Uterus (tissue), 4 donors: Measurements from ENCODE around the gene OTUD5. TPM values are rescaled to one million over a fixed set of nuclear protein-coding genes. Genes with fewer than 3 reads are reported as not detected.

Source experiments
- DNase-seq, 2 donors: peaks; one replicate each; pipeline ENCODE4 v3.0.0-alpha.2; 2019 to 2020
- H3K27ac ChIP-seq, 2 donors: fragments of 200-600 bp; sonication (generic); 1 replicate in 1 of 2; 2 replicates in 1 of 2; pipeline ENCODE4 v1.5.1; 2016 to 2018
- H3K27me3 ChIP-seq, 2 donors: fragments of 200-600 bp; sonication (generic); one replicate each; pipeline ENCODE4 v1.5.1; 2018 to 2019; ENCODE audit warnings: control low read depth in 1 of 2
- H3K36me3 ChIP-seq, 2 donors: fragments of 200-600 bp; sonication (generic); one replicate each; pipeline ENCODE4 v1.5.1; 2019; ENCODE audit warnings: control low read depth in 1 of 2
- H3K4me1 ChIP-seq, 2 donors: fragments of 200-600 bp; sonication (generic); one replicate each; pipeline ENCODE4 v1.5.1; 2018 to 2019; ENCODE audit warnings: control low read depth in 1 of 2
- H3K4me3 ChIP-seq, 2 donors: fragments of 200-600 bp; sonication (generic); 1 replicate in 1 of 2; 2 replicates in 1 of 2; pipeline ENCODE4 v1.5.1; 2018 to 2019; ENCODE audit warnings: mild to moderate bottlenecking in 1 of 2
- H3K9me3 ChIP-seq, 2 donors: fragments of 200-600 bp; sonication (generic); one replicate each; pipeline ENCODE4 v1.5.1; 2019; ENCODE audit warnings: control low read depth in 1 of 2
- POLR2A ChIP-seq, 2 donors: fragments of 450-650 bp; IDR thresholded peaks; one replicate each; pipeline ENCODE4 v1.6.1; 2016; ENCODE audit warnings: antibody characterized with exemption in 2 of 2, mild to moderate bottlenecking in 1 of 2, moderate library complexity in 1 of 2
- intact Hi-C: fragments of 100-400 bp; cut with DNase I; formaldehyde crosslinking; loops from one replicate; pipeline ENCODE4 v1.15.1; 2023; ENCODE audit warnings: low total_unique reads
- total RNA-seq, 4 donors: library from RNA; depleted of rRNA in 3 of 4; stranded (reverse); fragments of >200 nt in 3 of 4; gene quantifications; one replicate each; pipeline versions ENCODE4 v1.1.0 to v1.2.4, GENCODE V29; 2014 to 2023
- TF ChIP-seq, protein P1 (sequence below), 4 experiments: fragments of 200-600 bp in 2 of 4; fragments of 450-650 bp in 2 of 4; sonication (generic) in 2 of 4; IDR thresholded peaks; one replicate each; pipeline ENCODE4 v1.5.1; 2016 to 2019; ENCODE audit warnings: antibody characterized with exemption in 4 of 4, mild to moderate bottlenecking in 2 of 4, moderate library complexity in 1 of 4
- donor health status: DM: yes; HTN: yes; CAD: no.

OTUD5 gene
- total RNA-seq, 4 donors from 2014 or later, result 8.5 to 58.7 (median 21.8) TPM

DNA sequence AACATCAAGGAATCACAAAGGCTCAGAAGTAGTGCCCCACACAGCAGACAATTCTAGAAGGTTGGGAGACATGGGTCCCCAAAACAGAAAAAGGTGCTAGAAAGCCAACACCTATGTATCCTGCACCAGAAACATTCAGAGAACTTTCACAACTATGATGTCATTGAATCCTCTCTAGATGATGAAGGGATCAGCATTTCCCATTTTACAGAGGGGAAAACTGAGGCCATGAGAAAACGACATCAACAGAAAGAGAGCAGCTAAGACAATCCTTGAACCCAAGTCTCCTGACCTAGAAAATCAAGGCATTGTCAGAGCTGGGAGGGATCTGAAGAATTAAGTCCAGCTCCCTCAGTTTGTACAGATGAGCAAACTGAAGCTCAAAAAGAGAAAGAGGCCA is 11.0 kb upstream of the OTUD5 start:
- no peaks in the 10 kb centered on the region for H3K4me1 ChIP-seq
- H3K27me3 ChIP-seq, result no peaks in the 10 kb centered on the region
- H3K36me3 ChIP-seq, result no peaks in the 10 kb centered on the region
- no peak for DNase-seq
- H3K4me3 ChIP-seq, result no peak overlapping the region
- no peak overlapping the region for H3K27ac ChIP-seq
- TF ChIP-seq POLR2A (IDR thresholded peaks at IDR 0.05), result no peak
- TF ChIP-seq, protein P1, sequence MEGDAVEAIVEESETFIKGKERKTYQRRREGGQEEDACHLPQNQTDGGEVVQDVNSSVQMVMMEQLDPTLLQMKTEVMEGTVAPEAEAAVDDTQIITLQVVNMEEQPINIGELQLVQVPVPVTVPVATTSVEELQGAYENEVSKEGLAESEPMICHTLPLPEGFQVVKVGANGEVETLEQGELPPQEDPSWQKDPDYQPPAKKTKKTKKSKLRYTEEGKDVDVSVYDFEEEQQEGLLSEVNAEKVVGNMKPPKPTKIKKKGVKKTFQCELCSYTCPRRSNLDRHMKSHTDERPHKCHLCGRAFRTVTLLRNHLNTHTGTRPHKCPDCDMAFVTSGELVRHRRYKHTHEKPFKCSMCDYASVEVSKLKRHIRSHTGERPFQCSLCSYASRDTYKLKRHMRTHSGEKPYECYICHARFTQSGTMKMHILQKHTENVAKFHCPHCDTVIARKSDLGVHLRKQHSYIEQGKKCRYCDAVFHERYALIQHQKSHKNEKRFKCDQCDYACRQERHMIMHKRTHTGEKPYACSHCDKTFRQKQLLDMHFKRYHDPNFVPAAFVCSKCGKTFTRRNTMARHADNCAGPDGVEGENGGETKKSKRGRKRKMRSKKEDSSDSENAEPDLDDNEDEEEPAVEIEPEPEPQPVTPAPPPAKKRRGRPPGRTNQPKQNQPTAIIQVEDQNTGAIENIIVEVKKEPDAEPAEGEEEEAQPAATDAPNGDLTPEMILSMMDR (IDR thresholded peaks at IDR 0.05), result no peak
- intact Hi-C loops, result no loop called here
- no peaks in the 10 kb centered on the region for H3K9me3 ChIP-seq

DNA sequence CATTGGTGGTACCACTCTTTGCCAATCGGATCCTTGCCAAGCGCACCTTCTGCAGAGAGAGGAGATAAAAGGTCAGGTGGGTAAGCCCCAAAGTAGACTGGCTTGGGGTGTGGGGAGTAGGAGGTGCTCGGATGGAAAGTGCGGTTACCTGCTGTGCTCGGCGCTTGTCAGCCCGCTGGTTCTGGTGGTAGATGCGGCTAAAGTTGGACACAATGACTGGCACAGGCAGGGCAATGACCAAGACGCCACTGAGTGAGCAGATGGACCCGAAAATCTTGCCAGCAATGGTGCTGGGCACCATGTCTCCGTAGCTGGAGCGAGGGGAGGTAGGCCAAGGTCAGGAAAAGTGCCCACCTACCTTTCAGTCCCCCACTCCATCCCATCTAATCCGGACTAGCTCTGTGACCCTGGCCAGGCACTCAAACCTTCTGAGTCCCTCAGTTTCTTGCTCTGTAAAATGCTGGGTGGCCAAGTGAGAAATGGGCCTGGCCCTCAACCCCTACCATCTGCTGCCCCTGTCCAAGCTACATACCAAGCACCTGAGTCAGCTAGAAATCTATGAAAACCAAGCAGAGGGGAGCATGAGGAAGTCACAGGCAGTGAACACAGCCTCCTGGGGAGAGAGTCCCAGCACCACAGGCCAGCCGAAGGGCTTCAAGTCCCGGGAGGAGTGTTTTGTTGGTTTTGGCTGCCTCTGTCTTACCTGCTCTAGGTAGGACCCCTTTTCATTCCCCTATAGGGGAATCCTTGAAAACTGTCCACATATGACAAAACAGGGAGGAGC is 9.6 kb upstream of the OTUD5 start:
- Histone ChIP-seq H3K4me1 (no peaks in the 10 kb centered on the region), H3K9me3 (no peaks in the 10 kb centered on the region), H3K27ac (no peak overlapping the region), H3K27me3 (no peaks in the 10 kb centered on the region), H3K4me3 (no peak overlapping the region), H3K36me3 (no peaks in the 10 kb centered on the region)
- intact Hi-C loops, result no loop called here
- no peak for TF ChIP-seq POLR2A (IDR thresholded peaks at IDR 0.05)
- DNase-seq, result no peak

DNA sequence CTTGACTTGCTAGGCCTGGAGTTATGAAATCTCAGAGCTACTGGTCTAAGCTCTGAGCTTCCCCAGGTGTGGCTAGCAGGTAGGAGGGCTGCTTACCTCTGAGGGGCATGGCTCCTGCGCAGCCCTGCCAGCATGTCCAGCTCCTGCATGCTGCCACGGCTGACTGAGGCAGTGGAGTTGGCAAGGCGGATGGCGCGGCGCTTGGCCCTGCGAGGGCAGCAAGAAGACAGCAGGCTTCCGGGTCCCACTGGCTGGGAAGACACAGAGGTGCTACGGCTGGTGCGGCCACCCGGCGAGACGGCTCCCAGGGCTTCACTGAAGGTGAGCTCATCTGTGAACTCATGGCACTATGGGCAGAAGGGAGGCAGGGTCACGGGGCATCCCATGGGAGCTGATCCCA is 8.6 kb upstream of the OTUD5 start:
- Histone ChIP-seq H3K27me3 (no peaks in the 10 kb centered on the region), H3K9me3 (no peaks in the 10 kb centered on the region), H3K4me1 (no peaks in the 10 kb centered on the region), H3K36me3 (no peaks in the 10 kb centered on the region), H3K4me3 (no peak overlapping the region), H3K27ac (no peak overlapping the region)
- no peak for DNase-seq
- TF ChIP-seq POLR2A (IDR thresholded peaks at IDR 0.05), result no peak
- TF ChIP-seq, protein P1 (IDR thresholded peaks at IDR 0.05), result no peak
- intact Hi-C loops, result no loop called here

DNA sequence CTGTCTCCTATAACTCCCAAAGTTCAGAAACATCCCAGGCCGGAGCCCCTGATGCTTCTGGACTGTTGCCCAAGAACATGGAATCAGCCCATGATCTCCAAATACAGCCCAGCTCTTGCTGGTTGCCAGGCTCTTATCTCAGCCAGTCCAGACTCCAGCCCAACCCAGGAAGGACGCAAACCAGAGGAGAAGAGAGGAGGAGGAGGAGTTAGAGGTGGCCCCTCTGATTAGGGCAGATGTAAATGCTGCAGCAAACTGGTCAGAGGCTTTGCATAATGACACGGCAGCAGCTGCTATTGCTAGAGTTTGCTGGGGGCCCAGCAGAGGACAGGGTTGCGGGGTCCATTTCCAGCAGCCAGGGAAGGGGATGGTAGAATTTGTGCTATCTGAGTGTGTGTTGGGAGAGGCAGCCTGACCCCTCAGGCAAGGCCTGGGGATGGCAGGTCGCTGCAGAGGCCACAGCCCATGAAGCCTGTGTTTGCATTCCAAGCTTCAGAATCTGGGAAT is 4.2 kb upstream of the OTUD5 start:
- H3K4me3 ChIP-seq, result no peak overlapping the region
- no peaks in the 10 kb centered on the region for H3K4me1 ChIP-seq
- no peaks in the 10 kb centered on the region for H3K9me3 ChIP-seq
- H3K36me3 ChIP-seq, result no peaks in the 10 kb centered on the region
- TF ChIP-seq, protein P1 (IDR thresholded peaks at IDR 0.05), result no peak
- no peak for TF ChIP-seq POLR2A (IDR thresholded peaks at IDR 0.05)
- H3K27me3 ChIP-seq, result no peaks in the 10 kb centered on the region
- intact Hi-C loops, result no loop called here
- no peak overlapping the region for H3K27ac ChIP-seq
- DNase-seq, result no peak

DNA sequence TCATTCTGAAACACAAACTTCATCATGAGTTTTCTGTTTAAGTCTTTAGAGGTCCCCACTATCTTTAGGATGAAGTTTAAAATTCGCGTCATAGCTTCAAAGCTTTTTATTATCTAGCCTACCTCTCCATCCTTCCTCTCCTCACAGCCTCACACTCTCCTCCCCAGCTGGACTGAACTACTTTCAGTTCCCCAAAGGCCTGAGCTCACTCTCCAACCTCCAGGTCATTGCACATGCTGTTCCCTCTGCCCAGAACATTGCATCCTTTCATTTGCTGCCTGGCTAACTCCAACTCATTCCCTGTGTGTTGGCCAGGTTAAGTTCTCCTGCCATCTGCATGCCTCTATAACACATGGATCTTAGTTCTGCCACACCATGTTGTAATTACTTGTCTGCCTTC is 2.9 kb upstream of the OTUD5 start:
- intact Hi-C loops, result no loop called here
- Histone ChIP-seq H3K27me3 (no peaks in the 10 kb centered on the region), H3K36me3 (no peaks in the 10 kb centered on the region), H3K27ac (no peak overlapping the region), H3K9me3 (no peaks in the 10 kb centered on the region), H3K4me3 (no peak overlapping the region), H3K4me1 (no peaks in the 10 kb centered on the region)
- DNase-seq, result no peak
- no peak for TF ChIP-seq POLR2A (IDR thresholded peaks at IDR 0.05)
- TF ChIP-seq, protein P1 (IDR thresholded peaks at IDR 0.05), result no peak
